GM23338 (cell line): ENCODE measurements around the gene SYCP2. TPM values are rescaled to one million over a fixed set of nuclear protein-coding genes. Genes with fewer than 3 reads are reported as not detected.

ENCODE experiments used
- ATAC-seq: fragments of 200-7000 bp; cut with Tn5 transposase; 3 replicates; pipeline ENCODE4 v1.9.1; 2020
- DNase-seq: peaks from one replicate; pipeline ENCODE4 v3.0.0-alpha.2; 2015; ENCODE audit warnings: low spot score
- H2AFZ ChIP-seq: fragments of 200-600 bp; sonication (generic); 2 replicates; pipeline ENCODE4 v1.8.0; 2016; ENCODE audit warnings: antibody characterized with exemption, mild to moderate bottlenecking, moderate library complexity
- H3F3A ChIP-seq: fragments of 200-600 bp; sonication (generic); replicated peaks from 2 replicates; pipeline ENCODE4 v1.8.0; 2017; ENCODE audit warnings: antibody characterized with exemption, mixed run types, low read depth
- H3K27ac ChIP-seq: fragments of 200-600 bp; sonication (generic); 2 replicates; pipeline ENCODE4 v1.6.1; 2016; ENCODE audit warnings: low read depth
- H3K27me3 ChIP-seq: fragments of 200-600 bp; sonication (generic); 2 replicates; pipeline ENCODE4 v1.8.0; 2016; ENCODE audit warnings: mild to moderate bottlenecking, mixed run types, moderate library complexity; ENCODE audit not compliant: insufficient read depth
- H3K36me3 ChIP-seq: fragments of 200-600 bp; sonication (generic); 2 replicates; pipeline ENCODE4 v1.8.0; 2016; ENCODE audit warnings: mild to moderate bottlenecking; ENCODE audit not compliant: insufficient read depth
- H3K4me1 ChIP-seq: fragments of 200-600 bp; sonication (generic); 2 replicates; pipeline ENCODE4 v1.8.0; 2016; ENCODE audit warnings: mild to moderate bottlenecking, moderate library complexity; ENCODE audit not compliant: insufficient read depth
- H3K4me2 ChIP-seq: fragments of 200-600 bp; sonication (generic); 2 replicates; pipeline ENCODE4 v1.7.1; 2017; ENCODE audit warnings: mixed run types
- H3K4me3 ChIP-seq: fragments of 200-600 bp; sonication (generic); 2 replicates; pipeline ENCODE4 v1.6.1; 2016; ENCODE audit warnings: mixed run types
- H3K79me2 ChIP-seq: fragments of 200-600 bp; sonication (generic); replicated peaks from 2 replicates; pipeline ENCODE4 v1.8.0; 2017; ENCODE audit warnings: mild to moderate bottlenecking; ENCODE audit not compliant: insufficient read depth
- H3K9me2 ChIP-seq: fragments of 200-600 bp; sonication (generic); 2 replicates; pipeline ENCODE4 v1.8.0; 2017; ENCODE audit not compliant: insufficient read depth
- H4K20me1 ChIP-seq: fragments of 200-600 bp; sonication (generic); replicated peaks from 2 replicates; pipeline ENCODE4 v1.8.0; 2017; ENCODE audit warnings: mild to moderate bottlenecking; ENCODE audit not compliant: insufficient read depth
- H3K27ac Mint-ChIP-seq: 2 replicates; pipeline ENCODE4 v1.8.0; 2020; ENCODE audit warnings: inconsistent platforms, mild to moderate bottlenecking, moderate library complexity, mixed read lengths
- H3K27me3 Mint-ChIP-seq: 3 replicates; pipeline ENCODE4 v1.8.0; 2022; ENCODE audit warnings: low read depth, mild to moderate bottlenecking, moderate library complexity, mixed read lengths, inconsistent platforms; ENCODE audit not compliant: insufficient read depth, poor library complexity
- H3K36me3 Mint-ChIP-seq: 3 replicates; pipeline ENCODE4 v1.8.0; 2021; ENCODE audit warnings: low read depth, mild to moderate bottlenecking, inconsistent platforms, moderate library complexity, mixed read lengths
- H3K4me1 Mint-ChIP-seq: 3 replicates; pipeline ENCODE4 v1.8.0; 2020; ENCODE audit warnings: mild to moderate bottlenecking, inconsistent platforms, mixed read lengths
- H3K4me3 Mint-ChIP-seq: 3 replicates; pipeline ENCODE4 v1.8.0; 2021; ENCODE audit warnings: moderate library complexity, mild to moderate bottlenecking, inconsistent platforms, mixed read lengths
- H3K9me3 Mint-ChIP-seq: 3 replicates; pipeline ENCODE4 v1.8.0; 2020; ENCODE audit warnings: moderate library complexity, mild to moderate bottlenecking, inconsistent platforms, mixed read lengths
- ETS1 ChIP-seq: IDR thresholded peaks from 2 replicates; pipeline ENCODE4 v1.6.1; 2016; ENCODE audit warnings: antibody characterized with exemption
- EZH2 ChIP-seq: fragments of 200-600 bp; sonication (generic); IDR thresholded peaks from one replicate; pipeline ENCODE4 v1.8.0; 2017; ENCODE audit warnings: antibody characterized with exemption, mild to moderate bottlenecking, low read depth; ENCODE audit not compliant: unreplicated experiment
- EZH2phosphoT487 ChIP-seq: fragments of 200-600 bp; sonication (generic); IDR thresholded peaks from one replicate; pipeline ENCODE4 v1.8.1; 2018; ENCODE audit warnings: antibody characterized with exemption; ENCODE audit not compliant: unreplicated experiment
- NANOG ChIP-seq: IDR thresholded peaks from 2 replicates; pipeline ENCODE4 v1.6.1; 2016; ENCODE audit warnings: antibody characterized with exemption, borderline replicate concordance
- STAT1 ChIP-seq: IDR thresholded peaks from one replicate; pipeline ENCODE4 v1.6.1; 2016; ENCODE audit warnings: antibody characterized with exemption; ENCODE audit not compliant: unreplicated experiment
- ZNF331 ChIP-seq: fragments of 250-450 bp; sonication (Bioruptor Pico); IDR thresholded peaks from 2 replicates; pipeline ENCODE4 v1.5.0; 2020; ENCODE audit warnings: low read depth, mild to moderate bottlenecking, moderate library complexity
- ZNF462 ChIP-seq: fragments of 250-450 bp; sonication (Bioruptor Pico); IDR thresholded peaks from 2 replicates; pipeline ENCODE4 v1.5.0; 2020; ENCODE audit warnings: mild to moderate bottlenecking, moderate library complexity
- polyA plus RNA-seq: library from polyadenylated mRNA; unstranded; fragments of >200 nt; fragmentation: Nextera tagmentation; extraction: Ambion mirVana; gene quantifications from 2 replicates; pipeline ENCODE4 v1.2.1, GENCODE V29; 2016
- total RNA-seq: library from RNA; depleted of rRNA; stranded (reverse); fragments of >200 nt; shearing (Covaris generic); gene quantifications from 2 replicates; pipeline ENCODE4 v1.2.3, GENCODE V29; 2014
- TF ChIP-seq, protein P1 (sequence below): IDR thresholded peaks from one replicate; pipeline ENCODE4 v1.6.1; 2018; ENCODE audit warnings: antibody characterized with exemption; ENCODE audit not compliant: unreplicated experiment
- TF ChIP-seq, protein P2 (sequence below), 2 experiments: fragments of 200-600 bp in 1 of 2; sonication (generic) in 1 of 2; conservative IDR thresholded peaks; 2 replicates each; pipeline versions ENCODE4 v1.5.1 to v1.6.1; 2016 to 2017; ENCODE audit warnings: antibody characterized with exemption in 2 of 2, low read depth in 2 of 2, mild to moderate bottlenecking in 2 of 2, moderate library complexity in 1 of 2

Gene SYCP2
- total and polyA plus RNA-seq, 2 experiments from 2014 or later: 0.50 to 2.1 TPM

- TF ChIP-seq ETS1 (no peak), EZH2phosphoT487 (no peak), ZNF331 (CRISPR knock-in tag) (no peak), STAT1 (no peak), EZH2 (no peak)
- TF ChIP-seq, protein P1, sequence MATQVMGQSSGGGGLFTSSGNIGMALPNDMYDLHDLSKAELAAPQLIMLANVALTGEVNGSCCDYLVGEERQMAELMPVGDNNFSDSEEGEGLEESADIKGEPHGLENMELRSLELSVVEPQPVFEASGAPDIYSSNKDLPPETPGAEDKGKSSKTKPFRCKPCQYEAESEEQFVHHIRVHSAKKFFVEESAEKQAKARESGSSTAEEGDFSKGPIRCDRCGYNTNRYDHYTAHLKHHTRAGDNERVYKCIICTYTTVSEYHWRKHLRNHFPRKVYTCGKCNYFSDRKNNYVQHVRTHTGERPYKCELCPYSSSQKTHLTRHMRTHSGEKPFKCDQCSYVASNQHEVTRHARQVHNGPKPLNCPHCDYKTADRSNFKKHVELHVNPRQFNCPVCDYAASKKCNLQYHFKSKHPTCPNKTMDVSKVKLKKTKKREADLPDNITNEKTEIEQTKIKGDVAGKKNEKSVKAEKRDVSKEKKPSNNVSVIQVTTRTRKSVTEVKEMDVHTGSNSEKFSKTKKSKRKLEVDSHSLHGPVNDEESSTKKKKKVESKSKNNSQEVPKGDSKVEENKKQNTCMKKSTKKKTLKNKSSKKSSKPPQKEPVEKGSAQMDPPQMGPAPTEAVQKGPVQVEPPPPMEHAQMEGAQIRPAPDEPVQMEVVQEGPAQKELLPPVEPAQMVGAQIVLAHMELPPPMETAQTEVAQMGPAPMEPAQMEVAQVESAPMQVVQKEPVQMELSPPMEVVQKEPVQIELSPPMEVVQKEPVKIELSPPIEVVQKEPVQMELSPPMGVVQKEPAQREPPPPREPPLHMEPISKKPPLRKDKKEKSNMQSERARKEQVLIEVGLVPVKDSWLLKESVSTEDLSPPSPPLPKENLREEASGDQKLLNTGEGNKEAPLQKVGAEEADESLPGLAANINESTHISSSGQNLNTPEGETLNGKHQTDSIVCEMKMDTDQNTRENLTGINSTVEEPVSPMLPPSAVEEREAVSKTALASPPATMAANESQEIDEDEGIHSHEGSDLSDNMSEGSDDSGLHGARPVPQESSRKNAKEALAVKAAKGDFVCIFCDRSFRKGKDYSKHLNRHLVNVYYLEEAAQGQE: no peak
- TF ChIP-seq, protein P2, sequence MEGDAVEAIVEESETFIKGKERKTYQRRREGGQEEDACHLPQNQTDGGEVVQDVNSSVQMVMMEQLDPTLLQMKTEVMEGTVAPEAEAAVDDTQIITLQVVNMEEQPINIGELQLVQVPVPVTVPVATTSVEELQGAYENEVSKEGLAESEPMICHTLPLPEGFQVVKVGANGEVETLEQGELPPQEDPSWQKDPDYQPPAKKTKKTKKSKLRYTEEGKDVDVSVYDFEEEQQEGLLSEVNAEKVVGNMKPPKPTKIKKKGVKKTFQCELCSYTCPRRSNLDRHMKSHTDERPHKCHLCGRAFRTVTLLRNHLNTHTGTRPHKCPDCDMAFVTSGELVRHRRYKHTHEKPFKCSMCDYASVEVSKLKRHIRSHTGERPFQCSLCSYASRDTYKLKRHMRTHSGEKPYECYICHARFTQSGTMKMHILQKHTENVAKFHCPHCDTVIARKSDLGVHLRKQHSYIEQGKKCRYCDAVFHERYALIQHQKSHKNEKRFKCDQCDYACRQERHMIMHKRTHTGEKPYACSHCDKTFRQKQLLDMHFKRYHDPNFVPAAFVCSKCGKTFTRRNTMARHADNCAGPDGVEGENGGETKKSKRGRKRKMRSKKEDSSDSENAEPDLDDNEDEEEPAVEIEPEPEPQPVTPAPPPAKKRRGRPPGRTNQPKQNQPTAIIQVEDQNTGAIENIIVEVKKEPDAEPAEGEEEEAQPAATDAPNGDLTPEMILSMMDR (conservative IDR thresholded peaks at IDR 0.05; ENCODE audit: low read depth in 2 of 2): no peak
These were observed 104.2 kb downstream of the SYCP2 start (continued) for GRCh38 chr20:59829054-59829785.

- Histone ChIP-seq H3K36me3 (no peaks in the 10 kb centered on the region), H3K27me3 (no peaks in the 10 kb centered on the region), H2AFZ (no peak overlapping the region), H3K4me1 (no peaks in the 10 kb centered on the region), H3F3A (no peaks in the 10 kb centered on the region), H3K9me2 (no peaks in the 10 kb centered on the region), H3K4me3 (no peak overlapping the region), H4K20me1 (no peaks in the 10 kb centered on the region), H3K27ac (no peak overlapping the region), H3K4me2 (no peak overlapping the region), H3K79me2 (no peaks in the 10 kb centered on the region)
- Mint-ChIP-seq H3K4me1 (peaks cover 6% of the 10 kb centered on the region), H3K27me3 (peaks cover 20% of the 10 kb centered on the region), H3K36me3 (no peaks in the 10 kb centered on the region; the same call in 2 of the 3 replicates), H3K27ac (no peak overlapping the region), H3K4me3 (no peak overlapping the region), H3K9me3 (no peaks in the 10 kb centered on the region; the same call in 2 of the 3 replicates)
- TF ChIP-seq ZNF462 (CRISPR knock-in tag) (no peak), ZNF331 (CRISPR knock-in tag) (no peak), NANOG (no peak)
- ATAC-seq (no peak), DNase-seq (no peak)
These were observed 105.0 kb downstream of the SYCP2 start for GRCh38 chr20:59828125-59829053.
